ENCODE results near the gene KANSL3. TPM values are rescaled to one million over a fixed set of nuclear protein-coding genes. Genes with fewer than 3 reads are reported as not detected.
"Not testable (repeated sequence)": the region's sequence is repeated elsewhere in the genome, so short reads cannot be mapped to it uniquely, and the experiment has no call there.

The KANSL3 gene
- total RNA-seq, 1 donor from 2014 or later = 21.6 TPM

- DNase-seq (ENCODE audit: low read depth in 2 of 2) = no peak
These were observed 74.1 kb downstream of the KANSL3 start for GRCh38 chr2:96564026-96564425.

DNA sequence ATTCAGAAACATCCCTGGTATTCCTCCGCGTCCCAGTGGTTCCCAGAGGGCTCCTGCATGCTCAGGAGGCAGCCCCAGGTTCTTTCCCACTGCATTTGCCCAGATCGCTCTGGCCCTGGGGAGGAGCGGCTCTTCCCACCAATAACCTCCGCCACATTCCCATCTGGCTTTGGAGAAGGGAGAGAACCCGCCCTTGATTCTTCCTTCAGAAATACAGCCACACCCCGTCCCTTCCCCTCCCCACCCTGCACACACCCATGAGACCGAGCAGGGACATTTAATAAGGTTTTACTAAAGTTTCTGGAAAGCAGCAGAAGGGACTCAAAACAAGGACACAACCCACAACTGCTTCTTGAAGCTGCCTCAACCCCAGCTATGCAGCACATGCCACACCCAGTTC lies 79.6 kb downstream of the KANSL3 start:
- no peak for DNase-seq (ENCODE audit: low read depth in 2 of 2)

DNA sequence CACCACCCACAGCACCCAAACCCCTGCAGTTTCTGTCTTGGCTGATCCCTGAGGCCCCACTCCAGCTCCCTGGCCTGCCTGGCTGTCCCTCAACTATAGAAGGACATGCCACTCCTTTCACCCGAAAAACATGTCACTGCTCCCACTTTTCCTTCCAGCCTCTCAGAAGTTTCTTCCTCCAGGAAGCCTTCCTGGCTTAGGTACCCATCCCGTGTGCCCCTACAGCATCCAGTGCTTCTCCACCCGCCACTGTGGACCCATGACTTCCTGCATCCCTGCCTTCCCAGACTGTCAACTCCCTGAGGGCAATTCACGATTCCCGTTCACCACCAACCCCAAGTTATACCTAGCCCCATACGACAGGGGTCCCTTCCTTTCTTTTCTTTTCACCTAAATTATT lies 80.1 kb downstream of the KANSL3 start:
- DNase-seq (ENCODE audit: low read depth in 2 of 2) = no peak

GRCh38 chr2:96557421-96557820 lies 80.7 kb downstream of the KANSL3 start:
- not testable (repeated sequence) for DNase-seq (ENCODE audit: low read depth in 2 of 2)

DNA sequence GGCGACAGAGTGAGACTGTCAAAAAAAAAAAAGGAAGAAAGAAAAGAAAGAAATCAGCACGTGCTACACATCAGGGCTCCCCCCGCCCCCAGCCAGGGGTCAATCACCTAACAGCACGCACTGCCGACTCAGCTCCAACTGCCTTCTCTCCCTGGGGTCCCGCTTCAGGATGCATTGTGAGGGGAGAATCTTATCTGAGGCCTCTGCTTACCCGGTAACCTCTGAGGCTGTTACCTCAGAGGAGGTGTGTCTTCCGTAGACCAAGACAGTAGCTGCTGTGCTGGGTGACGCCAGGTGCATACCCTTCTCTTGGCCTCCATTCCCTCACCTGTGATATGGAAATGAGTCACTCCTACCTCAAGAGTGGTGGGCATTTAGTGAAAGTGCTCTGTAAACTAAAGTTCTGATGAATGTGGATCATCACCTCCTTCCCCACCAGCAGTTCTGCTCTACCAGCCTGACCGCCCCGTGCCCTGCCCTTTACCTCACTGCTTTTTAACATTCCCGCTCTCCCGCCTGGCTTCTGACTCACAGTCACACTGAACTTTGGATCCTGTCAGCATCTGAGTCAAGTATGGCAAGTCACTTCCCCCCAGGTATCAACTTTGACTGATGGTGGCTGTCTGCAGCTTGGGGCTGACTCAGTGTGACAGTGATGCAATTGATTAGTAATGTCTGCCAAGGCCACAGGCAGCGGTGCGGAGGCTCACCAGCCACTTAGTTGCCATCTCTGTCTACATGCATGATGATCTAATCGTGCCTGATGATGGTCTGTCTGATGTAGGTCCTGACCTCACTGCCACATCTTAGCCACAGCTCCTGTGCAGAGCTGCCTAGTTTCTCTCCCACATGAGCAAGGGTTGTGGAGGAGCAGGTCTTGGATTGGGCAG lies 81.4 kb downstream of the KANSL3 start:
- peak in 1 of 2 donors; percentile 65 for DNase-seq (ENCODE audit: low read depth in 2 of 2)

GRCh38 chr2:96555146-96555610 lies 82.9 kb downstream of the KANSL3 start:
- no peak for DNase-seq (ENCODE audit: low read depth in 2 of 2)

DNA sequence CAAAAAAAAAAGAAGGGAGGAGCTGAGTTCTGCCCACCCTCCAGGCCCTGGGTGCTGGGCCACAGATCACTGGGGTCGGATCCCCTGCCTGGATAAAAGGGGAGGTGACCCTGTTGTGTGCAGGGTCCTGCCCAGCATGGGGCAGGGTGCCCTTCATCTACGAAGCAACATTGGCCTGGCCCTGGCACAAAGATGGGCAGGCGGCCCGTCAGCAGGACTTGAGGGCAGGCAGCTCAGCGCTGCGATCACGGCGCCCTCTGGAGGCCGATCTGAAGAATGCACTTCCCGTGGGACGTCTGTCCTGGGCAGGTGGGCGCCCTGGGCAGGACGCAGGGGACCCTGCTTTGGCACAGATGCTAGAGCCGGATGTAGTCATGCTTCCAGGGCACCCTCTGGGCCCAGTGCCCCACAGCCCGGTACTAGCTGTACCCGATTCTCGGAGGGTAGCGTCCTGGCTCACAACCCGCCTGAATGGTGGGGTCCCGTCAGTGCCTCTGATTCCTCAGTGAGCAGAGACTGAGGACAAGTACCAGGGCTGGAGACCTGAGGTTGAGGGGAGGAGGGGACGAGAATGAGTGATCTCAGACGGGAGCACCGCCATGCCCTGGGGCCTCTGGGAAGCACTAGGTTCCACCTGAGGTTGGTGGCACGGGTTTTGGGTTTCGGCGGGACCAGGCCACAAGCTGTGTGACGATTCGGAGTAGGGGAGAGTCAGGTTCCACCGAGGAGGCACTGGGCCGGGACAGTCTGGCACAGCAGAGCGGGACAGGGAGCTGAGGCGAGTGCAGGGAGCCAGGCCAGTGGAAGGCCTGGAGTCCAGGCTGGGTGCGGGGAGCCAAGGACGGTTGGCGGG lies 83.6 kb downstream of the KANSL3 start:
- DNase-seq (ENCODE audit: low read depth in 2 of 2) = peak; percentile 70 to 82

DNA sequence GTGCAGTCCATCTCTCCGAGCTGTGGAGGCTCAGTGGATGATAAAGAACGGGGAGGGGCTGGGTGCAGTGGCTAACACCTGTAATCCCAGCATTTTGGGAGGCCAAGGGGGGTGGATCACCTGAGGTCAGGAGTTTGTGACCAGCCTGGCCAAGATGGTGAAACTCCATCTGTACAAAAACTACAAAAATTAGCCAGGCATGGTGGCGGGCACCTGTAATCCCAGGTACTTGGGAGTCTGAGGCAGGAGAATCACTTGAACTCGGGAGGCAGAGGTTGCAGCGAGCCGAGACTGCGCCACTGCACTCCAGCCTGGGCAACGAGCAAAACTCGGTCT lies 84.2 kb downstream of the KANSL3 start:
- DNase-seq (ENCODE audit: low read depth in 2 of 2) = not testable (repeated sequence)

DNA sequence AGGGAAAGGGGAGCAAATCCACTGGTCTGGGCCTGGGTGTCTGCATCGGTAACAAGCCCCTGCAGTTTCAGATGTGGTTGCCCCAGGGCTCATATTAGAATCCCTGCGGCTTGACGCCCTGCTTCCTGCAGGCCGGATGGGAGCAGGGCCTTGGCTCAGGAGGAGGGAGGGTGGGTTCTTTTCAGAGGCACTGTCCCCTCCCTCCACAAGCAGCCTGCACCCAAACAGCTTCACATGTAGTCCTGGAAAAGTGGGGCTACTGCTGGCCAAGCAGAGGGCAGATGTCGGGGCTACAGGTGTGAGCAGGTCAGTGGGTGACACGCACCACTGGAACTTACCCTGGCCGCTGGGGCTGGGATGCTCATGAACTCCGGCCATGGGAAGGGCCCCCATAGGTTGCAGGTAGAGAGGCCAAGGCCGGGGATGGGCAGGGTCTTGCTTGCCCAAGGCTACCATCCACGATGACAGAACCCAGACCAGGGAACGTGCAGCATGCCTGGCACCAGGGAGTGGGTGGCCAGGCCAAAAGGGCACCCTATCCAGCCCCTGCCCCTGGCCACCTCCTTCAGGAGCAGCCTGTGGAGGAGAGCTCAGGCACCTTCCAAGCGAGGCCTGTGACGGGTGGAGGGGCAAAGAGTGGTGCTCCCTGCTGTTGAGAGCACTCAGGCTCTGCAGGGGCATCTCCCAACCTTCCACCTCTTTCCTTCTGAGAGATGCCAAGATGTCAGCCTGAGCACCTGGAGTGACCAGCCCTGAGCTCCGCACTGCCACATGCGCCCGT lies 84.7 kb downstream of the KANSL3 start:
- no peak for DNase-seq (ENCODE audit: low read depth in 2 of 2)

DNA sequence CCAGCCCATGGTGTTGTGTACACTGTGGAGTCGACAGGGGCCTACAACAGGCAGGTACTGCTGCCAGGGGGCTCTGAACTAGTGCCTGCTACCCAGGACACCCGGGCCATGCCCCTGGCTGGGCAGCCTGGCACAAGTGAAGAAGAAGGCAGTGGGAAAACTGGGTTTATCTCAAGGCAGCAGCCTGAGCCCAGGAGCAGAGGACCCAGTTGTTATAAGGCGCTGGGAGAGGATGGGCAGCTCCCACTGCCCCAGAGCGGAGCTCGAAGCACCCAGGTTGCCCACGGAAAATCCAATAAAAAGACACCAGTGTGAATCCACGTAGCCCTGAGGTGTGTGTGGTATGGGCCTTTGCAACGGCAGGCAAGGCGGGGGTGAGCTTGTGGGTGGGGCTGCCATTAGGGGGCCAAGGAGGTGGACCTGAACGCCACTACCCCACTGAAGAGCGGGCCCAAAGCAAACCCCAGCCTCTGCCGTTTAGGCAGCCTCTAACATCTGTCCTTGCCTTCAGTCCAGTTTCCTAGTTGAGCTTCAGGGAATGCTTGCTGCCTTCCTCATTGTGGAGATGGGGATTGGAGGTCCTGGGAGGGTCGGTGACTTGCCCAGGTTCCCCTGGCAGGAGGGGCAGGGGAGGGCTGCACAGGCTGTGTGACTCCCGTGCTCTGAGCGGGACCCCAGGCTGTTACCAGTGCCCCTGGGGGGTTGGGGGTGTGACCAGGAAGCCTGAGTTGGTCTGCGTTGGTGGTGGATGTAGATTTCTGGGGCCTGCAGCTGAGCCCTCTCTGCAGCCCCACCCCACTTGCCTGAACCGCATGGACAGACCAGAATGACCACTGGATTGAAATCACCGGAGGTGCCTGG lies 85.6 kb downstream of the KANSL3 start:
- no peak for DNase-seq (ENCODE audit: low read depth in 2 of 2)

GRCh38 chr2:96551605-96552314 lies 86.4 kb downstream of the KANSL3 start:
- DNase-seq (ENCODE audit: low read depth in 2 of 2) = no peak

DNA sequence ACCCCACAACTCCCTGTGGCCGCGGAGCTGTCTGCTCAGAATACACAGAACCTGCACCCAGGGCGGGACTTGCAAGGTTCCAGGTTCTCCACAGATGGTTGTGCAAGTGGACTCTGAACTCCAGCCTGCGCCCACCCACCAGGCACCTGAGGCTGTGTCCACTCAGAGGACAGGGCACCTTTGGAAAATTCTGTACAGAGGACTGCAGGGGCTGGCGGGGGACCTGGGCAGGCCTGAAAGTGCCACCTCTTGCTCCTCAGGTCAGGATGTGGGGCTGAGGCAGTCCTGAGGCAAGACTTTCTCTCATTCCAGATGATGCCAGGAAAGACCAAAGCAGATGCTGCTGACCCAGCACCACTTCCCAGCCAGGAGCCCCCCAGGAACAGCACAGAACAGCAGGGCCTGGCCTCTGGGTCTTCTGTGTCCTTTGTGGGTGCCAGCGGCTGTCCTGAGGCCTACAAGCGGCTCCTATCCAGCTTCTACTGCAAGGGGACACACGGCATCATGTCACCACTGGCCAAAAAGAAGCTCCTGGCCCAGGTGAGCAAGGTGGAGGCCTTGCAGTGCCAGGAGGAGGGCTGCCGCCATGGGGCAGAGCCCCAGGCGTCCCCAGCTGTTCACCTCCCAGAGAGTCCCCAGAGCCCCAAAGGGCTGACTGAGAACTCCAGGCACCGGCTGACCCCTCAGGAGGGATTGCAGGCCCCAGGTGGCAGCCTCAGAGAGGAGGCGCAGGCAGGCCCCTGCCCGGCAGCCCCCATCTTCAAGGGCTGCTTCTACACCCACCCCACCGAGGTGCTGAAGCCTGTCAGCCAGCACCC lies 87.1 kb downstream of the KANSL3 start:
- DNase-seq (ENCODE audit: low read depth in 2 of 2) = no peak

DNA sequence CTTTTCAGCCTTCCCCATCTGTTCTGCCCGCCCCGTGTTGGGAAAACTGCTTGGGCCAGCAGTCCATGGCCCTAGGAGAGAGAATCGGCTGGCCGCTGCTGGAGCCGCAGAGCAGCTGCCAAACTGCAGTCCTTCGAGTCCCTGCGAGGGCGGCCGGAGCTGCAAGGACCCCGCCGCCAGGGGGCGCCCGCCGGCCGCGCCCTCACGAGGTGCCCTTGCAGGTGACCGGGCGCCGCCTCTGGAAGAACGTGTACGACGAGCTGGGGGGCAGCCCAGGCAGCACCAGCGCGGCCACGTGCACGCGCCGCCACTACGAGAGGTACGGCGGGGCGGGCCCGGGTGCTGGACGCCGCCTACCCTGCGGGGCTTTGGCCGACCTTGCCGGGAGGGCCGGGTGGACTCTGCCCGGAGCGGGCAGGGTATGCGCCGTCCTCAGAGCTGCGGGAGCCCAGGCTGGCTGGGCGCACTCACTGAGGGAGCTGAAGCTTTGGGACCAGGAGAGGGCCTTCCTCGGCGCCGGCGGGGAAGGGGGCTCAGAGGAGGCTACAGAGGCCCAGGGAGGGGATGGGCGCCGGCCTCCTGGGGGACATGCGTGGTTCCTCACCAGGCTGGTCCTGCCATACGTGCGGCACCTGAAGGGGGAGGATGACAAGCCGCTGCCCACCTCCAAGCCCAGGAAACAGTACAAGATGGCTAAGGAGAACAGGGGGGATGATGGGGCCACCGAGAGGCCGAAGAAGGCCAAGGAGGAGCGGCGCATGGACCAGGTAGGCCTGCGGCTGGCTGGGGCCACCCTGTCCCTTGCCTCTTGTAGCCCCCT lies 87.9 kb downstream of the KANSL3 start:
- peak in 1 of 2 donors; percentile 30 for DNase-seq (ENCODE audit: low read depth in 2 of 2)

GRCh38 chr2:96549466-96549785 lies 88.7 kb downstream of the KANSL3 start:
- DNase-seq (ENCODE audit: low read depth in 2 of 2) = no peak

DNA sequence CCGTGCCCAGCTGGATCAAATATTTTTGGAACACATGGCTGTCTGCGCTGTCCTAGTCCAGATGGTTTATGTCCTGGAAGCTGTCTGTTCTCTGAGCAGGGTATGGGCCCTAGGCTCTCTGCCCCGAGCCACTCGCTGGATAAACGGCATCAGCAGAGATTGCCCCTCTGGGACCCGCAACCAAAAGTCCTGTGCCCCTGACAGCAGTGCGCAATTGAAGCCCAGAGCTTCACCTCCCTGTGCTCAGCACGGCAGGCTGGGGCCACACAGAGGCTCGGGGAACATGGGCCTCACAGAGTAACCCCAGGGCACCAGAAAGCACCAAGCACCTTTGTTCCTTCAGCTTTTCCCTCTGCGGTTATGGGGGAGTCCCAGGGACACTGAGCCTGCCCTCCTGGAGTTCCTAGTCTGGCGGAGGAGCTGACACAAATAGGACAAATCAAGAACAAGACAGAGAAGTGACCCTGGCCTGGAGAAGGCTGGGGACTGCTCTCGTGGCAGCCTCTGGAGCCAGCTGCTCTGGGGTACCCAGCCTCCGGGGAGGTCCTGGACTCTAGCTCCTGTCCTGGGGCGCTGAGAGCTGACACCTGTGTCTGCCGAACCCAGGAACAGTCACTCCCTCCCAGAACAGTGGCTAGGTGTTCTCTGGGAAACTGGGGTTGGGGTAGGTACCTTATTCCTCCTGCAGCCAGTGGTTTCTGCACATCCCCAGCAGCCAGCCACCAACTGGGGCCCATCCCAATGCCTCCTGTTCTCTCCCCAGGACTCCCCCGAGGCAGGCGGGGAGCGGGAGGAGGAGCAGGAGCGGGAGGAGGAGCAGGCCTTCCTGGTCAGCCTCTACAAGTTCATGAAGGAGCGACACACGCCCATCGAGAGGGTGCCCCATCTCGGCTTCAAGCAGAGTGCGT lies 89.3 kb downstream of the KANSL3 start:
- DNase-seq (ENCODE audit: low read depth in 2 of 2) = no peak

DNA sequence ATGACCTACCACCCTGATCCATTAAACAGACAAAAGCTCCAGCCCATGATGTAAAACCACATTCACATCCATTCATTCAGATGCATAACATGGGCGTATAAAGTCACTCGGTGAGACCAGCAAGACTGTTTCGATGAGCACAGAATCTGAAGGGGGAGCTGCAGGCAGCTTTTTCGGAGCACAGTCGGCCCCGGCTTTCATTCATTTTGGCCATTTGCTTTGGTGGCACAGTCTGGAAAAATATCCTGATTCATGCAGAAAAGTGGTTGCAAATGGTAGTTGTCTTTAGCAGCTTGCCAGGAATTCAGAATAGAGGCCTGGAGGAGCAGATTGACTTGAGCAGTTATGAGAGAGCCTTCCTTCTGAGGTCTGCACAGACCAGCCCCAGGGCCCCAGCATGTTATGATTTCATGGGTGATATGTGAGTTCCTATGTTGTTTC lies 90.4 kb downstream of the KANSL3 start:
- no peak for DNase-seq (ENCODE audit: low read depth in 2 of 2)

DNA sequence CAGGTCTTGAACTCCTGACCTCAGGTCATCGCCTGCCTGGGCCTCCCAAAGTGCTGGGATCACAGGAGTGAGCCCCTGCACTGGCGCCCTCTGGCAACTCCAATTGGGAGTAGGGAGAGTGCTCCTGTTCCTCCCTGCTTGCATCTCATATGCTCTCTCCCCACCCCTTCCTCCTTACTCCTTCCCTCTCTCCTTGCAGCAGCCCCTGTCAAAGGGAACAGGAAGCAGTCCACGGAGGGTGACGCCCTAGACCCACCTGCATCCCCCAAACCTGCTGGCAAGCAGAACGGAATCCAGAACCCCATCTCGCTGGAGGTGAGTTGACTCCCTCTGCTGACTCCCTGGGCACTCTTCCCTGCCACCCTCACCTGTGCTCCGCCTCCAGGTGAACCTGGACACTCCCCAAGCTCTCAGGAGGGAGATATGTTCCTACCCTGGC lies 90.9 kb downstream of the KANSL3 start:
- no peak for DNase-seq (ENCODE audit: low read depth in 2 of 2)

Data from lung microvascular endothelial cell (primary cell).